COLO668 (cell line): ENCODE data around the gene XXYLT1.

Experiments
- DNase-seq: peaks from one replicate; lab custom pipeline; 2025; ENCODE audit not compliant: unreplicated experiment; lab: John Stamatoyannopoulos, UW

The XXYLT1 gene

GRCh38 chr3:195268576-195269309, 2.2 kb downstream of the XXYLT1 start:
- DNase-seq = no peak

- no peak for DNase-seq
Measured at GRCh38 chr3:195267096-195267495, 3.9 kb downstream of the XXYLT1 start.

- no peak for DNase-seq
Measured at GRCh38 chr3:195266428-195266827, 4.5 kb downstream of the XXYLT1 start.

GRCh38 chr3:195265363-195265976, 5.5 kb downstream of the XXYLT1 start:
- no peak for DNase-seq

GRCh38 chr3:195263925-195264600, 6.9 kb downstream of the XXYLT1 start:
- no peak for DNase-seq

GRCh38 chr3:195263193-195263924, 7.6 kb downstream of the XXYLT1 start:
- DNase-seq = no peak

GRCh38 chr3:195261925-195262324, 9.0 kb downstream of the XXYLT1 start:
- no peak for DNase-seq

- DNase-seq = peak; percentile 43
Measured at GRCh38 chr3:195260280-195260905, 10.6 kb downstream of the XXYLT1 start.

GRCh38 chr3:195259475-195260279, 11.3 kb downstream of the XXYLT1 start:
- peak; percentile 75 for DNase-seq

GRCh38 chr3:195259154-195259474, 11.8 kb downstream of the XXYLT1 start:
- DNase-seq = no peak

- DNase-seq = peak; percentile 38
Measured at GRCh38 chr3:195258449-195259153, 12.4 kb downstream of the XXYLT1 start.

GRCh38 chr3:195257454-195258448, 13.2 kb downstream of the XXYLT1 start:
- no peak for DNase-seq

GRCh38 chr3:195256639-195257453, 14.1 kb downstream of the XXYLT1 start:
- DNase-seq = no peak

GRCh38 chr3:195255571-195256501, 15.1 kb downstream of the XXYLT1 start:
- DNase-seq = no peak

GRCh38 chr3:195255176-195255500, 15.8 kb downstream of the XXYLT1 start:
- DNase-seq = no peak

- no peak for DNase-seq
Measured at GRCh38 chr3:195254454-195255175, 16.3 kb downstream of the XXYLT1 start.
